ENCODE results near the gene SNAP47.

Gene SNAP47

GRCh38 chr1:227732586-227733308 lies 2.5 kb upstream of the SNAP47 start:
- no peak for DNase-seq

DNA sequence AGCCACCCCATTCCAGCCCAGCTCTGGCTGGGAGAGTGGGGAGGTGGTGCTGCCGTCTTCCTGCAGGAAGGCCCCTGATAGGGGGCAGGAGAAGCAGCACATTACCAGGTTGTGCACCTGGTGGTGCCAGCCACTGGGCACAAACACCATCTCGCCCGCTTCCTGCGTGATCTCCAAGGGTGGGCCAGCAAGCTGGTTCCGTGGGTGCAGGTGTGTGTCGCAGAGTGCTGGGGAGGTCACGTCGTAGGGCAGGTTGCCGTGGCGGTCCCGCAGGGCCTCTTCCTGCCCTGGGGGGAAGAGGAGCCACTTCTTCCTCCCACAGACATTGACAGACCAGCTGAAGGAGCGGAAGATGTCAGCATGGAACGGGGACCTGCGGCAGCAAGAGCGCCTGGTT lies 1.9 kb upstream of the SNAP47 start:
- DNase-seq, result no peak

GRCh38 chr1:227733751-227734545 lies 1.3 kb upstream of the SNAP47 start:
- no peak for DNase-seq

DNA sequence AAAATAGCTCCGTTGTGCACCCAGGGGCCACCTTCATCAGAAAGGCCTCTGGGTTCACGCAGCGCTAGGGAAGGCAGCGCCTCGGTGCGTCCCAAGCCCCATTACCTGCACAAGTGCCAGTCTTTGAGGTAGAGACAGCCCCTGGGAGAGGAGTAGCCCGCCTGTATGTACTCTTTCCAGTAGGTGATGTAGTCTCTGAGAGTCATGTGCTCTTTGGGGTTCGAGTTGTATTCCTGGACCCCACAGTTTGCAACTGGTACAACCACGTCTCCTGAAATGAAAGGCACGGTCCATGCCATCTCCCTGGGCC lies 734 bp upstream of the SNAP47 start:
- no peak for DNase-seq

GRCh38 chr1:227735539-227736285 lies 477 bp downstream of the SNAP47 start:
- DNase-seq, result no peak

DNA sequence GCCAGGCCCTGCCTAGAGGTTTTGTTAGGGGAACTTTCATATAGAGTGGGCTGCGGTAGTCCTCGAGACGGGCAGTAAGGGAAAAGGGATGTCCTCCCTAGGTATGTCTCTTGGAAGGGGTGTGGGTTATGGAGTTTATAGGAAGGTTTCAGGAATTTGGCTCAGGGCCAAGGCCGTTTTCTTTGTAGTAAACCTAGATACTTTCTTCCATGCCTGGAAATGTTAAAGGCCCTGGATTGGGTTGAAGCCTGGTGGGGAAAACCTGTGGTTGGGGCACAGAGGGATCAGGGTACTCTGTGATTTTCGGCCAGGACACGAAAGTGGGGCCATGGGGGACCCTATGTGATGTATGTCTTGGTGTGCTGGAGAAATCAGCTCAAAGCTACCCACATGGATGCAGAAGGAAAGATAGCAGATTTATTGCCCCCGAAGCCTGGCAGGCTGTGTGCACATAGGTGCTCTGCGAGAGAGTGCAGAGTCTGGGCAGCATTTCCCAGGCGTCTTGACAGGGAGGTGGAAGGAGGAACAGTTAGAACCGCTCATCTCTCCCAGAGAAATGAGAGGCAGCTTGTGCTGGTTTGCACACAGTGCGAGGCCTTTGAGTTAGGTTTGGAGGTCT lies 1.7 kb downstream of the SNAP47 start:
- DNase-seq, result no peak

GRCh38 chr1:227738820-227739219 lies 3.6 kb downstream of the SNAP47 start:
- DNase-seq, result no peak

DNA sequence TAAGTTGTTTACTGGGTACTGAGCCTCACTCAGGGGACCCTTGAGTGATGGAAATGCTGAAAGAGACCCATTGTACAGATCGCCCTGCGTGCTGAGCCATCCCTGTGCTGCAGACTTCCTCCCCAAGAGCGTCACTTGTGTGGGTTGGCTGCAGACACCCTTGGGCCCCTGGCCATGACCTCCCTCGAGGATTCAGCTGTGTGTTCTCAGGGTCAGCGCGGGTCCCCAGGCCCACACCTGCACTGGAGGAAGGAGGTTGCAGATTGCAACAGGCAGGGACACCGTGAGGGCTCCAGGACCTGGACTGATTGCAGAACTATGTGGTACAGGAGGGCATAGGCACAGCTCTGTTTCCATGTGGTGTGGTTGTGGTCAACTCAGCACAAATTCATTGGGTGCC lies 4.4 kb downstream of the SNAP47 start:
- no peak for DNase-seq

- DNase-seq, result no peak
These were observed 5.2 kb downstream of the SNAP47 start for GRCh38 chr1:227740401-227740960.

GRCh38 chr1:227741166-227741870 lies 6.1 kb downstream of the SNAP47 start:
- no peak for DNase-seq

GRCh38 chr1:227742738-227743715 lies 7.8 kb downstream of the SNAP47 start:
- DNase-seq, result no peak

- no peak for DNase-seq
These were observed 9.4 kb downstream of the SNAP47 start for GRCh38 chr1:227744668-227745067.

DNA sequence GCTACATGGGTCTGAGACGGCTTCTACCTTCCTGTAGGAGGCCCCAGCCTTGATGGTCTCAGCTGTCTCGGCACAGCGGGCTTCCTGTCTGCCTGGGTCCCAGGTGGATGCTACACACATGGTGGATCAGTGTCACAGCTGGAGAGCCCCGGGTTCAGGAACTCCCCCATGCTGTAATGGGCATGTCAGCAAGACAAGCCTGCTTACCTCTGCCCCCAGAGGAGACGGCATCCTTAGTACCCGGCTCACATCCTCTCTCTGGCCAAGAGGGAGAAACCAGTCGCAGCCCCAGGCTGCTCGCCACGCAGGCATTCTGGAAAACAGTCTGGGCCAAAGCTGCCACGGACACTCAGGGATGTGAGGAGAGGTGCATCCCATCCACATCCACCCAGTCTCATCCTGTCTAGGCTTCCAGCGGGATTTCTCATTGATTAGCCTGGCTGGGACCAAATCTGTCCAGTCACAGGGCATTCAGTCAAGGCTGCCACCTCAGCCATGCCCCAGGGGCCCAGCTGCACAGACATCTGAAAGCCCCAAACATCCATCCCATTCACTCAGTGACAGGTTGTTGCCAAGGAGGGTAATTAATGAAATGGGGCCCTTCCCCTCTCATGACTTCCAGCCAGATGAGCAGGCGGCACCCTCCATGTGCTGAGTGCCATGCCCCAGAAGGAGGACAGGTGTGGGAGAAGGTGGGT lies 10.5 kb downstream of the SNAP47 start:
- DNase-seq, result no peak

DNA sequence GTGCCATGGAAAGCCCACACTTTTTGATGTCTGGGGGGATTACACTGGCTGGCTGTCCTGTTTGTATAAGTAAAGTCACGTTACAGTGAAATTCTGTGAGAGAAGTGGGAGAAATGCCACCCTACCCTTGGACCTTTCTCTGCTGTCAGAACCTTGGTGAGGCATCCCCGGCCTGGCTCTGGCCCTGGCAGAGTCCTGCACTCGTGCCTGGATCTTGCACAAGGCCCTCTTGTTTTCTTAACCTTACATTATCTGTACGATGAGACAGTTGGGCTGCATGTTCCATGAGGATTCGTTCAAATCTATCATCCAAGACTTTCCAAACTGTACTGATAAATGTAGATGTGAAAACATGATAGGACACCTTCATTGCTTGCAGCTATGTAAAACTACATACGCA lies 11.4 kb downstream of the SNAP47 start:
- DNase-seq, result no peak

- no peak for DNase-seq
These were observed 12.1 kb downstream of the SNAP47 start for GRCh38 chr1:227747382-227747781.

DNA sequence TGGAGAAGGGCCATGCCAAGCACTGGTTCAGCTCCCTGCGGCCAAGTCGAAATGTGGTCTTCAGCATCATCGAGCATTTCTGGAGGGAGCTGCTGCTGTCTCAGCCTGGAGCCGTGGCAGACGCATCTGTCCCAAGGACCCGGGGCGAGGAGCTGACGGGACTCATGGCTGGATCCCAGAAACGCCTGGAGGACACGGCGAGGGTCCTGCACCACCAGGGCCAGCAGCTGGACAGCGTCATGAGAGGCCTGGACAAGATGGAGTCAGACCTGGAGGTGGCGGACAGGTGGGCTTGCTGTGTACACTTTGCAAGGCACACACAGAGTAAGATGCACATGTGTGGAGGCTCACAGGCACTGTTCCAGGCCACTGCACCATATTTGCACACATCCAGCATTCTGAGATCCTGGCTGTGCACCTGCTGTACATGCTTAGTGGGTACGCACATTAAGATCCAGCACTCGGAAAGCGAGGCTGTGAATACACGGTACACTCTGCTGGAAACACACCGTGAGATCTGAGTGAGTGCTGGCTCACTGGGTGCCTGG lies 12.8 kb downstream of the SNAP47 start:
- DNase-seq, result no peak

DNA sequence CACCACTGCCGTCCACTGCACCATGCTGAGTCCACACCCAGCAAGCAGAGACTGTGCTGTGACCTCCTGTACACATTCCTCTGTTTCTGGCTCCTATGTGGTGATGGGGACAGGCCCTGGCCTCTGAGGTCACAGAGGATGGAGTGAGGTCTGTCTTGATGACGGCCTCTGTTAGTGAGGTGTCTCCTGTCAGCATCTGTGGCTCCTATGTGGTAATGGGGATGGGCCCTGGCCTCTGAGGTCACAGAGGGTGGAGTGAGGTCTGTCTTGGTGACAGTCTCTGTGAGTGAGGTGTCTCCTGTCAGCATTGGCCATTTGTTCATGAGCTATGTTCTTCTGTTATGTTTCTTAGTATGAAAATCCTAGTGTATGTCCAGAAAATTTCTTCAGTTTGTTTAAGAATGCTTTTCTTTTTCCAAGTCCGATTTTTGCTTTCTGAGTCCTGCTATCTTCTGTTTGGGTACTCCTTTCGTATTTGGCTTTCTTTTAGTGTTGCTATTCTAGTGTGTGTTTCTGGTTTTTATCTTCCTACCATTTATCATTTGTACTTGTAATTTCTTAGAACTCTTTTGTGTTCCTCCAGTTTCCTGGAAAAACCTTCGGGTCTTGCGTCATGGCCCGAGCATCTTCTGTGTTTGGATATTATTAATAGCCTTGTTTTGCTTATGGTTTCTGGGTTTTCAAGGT lies 13.4 kb downstream of the SNAP47 start:
- no peak for DNase-seq

GRCh38 chr1:227749225-227749624 lies 14.0 kb downstream of the SNAP47 start:
- DNase-seq, result no peak

- DNase-seq, result no peak
These were observed 14.9 kb downstream of the SNAP47 start for GRCh38 chr1:227749916-227750710.

All from stimulated activated naive CD4-positive, alpha-beta T cell (primary cell).